HG03095 (cell line): ENCODE results near the gene POP4.
A peak's percentile ranks its signal among the peaks of the same experiment; 100 is the strongest.
"Not testable (repeated sequence)": the region's sequence is repeated elsewhere in the genome, so short reads cannot be mapped to it uniquely, and the experiment has no call there.

Source experiments
- ATAC-seq: cut with Tn5 transposase; IDR thresholded peaks from one replicate; pipeline ENCODE4 v1.9.1; 2021; ENCODE audit warnings: moderate library complexity; ENCODE audit not compliant: unreplicated experiment

POP4 gene

GRCh38 chr19:29605653-29606419 is at the start of gene POP4:
TSS of gene POP4 (plus strand) at chr19:29606283. CDS start at chr19:29606319, 36 bp downstream.
- ATAC-seq: peak; percentile 69

DNA sequence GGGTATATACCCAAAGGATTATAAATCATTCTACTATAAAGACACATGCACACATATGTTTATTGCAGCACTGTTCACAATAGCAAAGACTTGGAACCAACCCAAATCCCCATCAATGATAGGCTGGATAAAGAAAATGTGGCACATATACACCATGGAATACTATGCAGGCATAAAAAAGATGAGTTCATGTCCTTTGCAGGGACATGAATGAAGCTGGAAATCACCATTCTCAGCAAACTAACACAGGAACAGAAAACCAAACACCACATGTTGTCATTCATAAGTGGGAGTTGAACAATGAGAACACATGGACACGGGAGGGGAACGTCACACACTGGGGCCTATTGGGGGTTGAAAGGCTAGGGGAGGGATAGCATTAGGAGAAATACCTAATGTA is 47.0 kb upstream of the POP4 start:
- ATAC-seq: not testable (repeated sequence)

DNA sequence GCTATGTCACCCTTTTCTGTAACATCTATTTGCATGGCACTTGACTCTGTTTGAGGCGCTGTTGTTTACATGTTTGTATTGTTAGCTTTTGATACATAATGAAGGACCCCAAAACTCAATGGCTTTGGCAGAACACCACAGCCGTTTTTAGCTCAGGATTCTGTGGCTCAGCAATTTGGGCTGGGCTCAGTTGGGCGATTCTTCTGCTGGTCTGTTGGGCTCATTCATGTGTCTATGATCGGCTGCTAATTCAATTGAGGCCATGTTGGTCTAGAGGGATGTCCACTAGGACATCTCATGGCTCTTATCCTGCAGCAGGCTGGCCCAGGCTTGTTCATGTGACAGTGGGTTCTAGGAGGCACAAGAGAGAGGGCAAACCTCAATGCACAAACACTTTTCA is 46.3 kb upstream of the POP4 start:
- no peak for ATAC-seq

DNA sequence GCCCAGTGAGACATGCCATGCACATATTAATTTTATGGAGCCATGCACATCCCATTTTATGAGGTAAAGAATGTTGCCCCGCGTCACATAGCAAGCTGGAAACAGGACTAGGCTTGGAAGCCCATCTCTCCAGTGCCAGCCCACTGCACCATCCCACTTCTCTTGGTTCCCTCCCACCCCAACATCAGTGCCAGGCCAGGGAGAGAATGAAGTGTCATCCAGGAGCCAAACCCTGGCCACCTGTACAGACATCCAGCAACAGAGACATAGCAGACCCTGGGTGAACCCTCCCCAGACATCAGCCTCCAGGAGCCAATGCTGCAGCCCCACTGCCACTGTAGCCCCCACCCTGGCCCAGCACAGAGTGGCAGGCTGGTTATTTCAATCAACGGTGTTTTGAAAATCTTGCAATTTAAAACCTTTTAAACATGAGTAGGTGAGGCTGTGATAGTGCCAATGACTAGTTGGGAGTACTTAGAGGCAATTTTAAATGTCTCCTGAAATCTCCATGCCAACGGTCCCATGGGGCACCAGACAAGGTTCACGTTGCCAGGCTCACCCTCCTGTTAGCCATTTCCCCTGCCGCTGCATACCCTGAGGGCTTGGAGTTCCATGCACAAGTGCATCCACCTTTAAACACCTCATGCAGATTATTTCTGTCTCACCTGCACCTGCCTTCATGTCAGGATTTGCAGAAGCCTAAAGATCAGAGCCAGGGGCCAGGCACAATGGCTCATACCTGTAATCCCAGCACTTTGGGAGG is 45.6 kb upstream of the POP4 start:
- ATAC-seq: no peak

- ATAC-seq: no peak
These were observed 44.5 kb upstream of the POP4 start for GRCh38 chr19:29561601-29562000.

- no peak for ATAC-seq
These were observed 43.5 kb upstream of the POP4 start for GRCh38 chr19:29562299-29563297.

DNA sequence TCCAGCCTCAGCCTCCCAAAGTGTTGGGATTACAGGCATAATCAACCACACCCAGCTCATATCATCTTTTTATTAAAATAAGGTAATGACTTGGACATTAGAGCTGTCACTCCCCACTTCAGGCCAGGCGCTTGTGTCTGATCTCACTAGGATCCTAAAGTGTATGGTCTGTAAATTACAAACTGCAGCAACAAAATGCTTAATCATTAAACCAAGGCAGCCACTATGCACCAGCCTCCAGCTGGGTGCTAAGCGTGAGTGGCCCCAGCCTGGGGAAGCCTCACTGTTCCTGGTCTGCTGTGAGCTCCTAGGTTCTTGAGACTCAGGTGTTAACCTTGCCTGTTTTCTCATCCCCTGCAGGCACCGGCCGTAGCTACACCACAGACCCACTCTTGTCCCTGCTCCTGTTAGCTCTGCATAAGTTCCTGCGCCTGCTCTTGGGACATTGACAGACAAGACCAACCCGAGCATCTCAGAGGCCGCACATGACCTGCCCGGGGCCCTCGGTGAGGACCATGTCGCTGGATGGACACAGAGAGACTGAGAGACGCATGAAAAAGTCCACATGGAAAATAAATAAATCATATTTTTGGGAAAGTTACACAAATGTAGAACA is 42.5 kb upstream of the POP4 start:
- no peak for ATAC-seq

DNA sequence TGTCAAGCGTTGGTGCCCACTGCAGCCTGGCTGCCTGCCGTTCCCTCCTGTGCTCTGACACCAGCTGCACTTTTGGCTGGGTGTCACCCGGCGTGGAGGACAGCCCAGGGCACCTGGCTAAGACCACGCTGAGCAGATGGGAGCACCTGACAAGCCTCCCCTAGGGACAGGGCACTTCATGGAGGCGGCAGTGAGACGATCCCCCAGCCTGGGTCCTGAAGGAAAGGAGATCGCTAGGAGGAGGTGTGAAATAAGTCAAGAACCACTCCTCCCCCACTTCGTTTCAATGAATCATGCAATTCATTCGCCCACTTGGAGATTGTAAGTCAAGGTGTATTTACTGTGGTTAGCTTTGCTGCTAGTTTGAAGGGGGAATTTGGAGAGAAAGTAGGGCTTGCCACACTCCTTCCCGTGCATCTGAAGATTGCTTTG is 41.5 kb upstream of the POP4 start:
- ATAC-seq: no peak

GRCh38 chr19:29565171-29565570 is 40.9 kb upstream of the POP4 start:
- ATAC-seq: no peak

DNA sequence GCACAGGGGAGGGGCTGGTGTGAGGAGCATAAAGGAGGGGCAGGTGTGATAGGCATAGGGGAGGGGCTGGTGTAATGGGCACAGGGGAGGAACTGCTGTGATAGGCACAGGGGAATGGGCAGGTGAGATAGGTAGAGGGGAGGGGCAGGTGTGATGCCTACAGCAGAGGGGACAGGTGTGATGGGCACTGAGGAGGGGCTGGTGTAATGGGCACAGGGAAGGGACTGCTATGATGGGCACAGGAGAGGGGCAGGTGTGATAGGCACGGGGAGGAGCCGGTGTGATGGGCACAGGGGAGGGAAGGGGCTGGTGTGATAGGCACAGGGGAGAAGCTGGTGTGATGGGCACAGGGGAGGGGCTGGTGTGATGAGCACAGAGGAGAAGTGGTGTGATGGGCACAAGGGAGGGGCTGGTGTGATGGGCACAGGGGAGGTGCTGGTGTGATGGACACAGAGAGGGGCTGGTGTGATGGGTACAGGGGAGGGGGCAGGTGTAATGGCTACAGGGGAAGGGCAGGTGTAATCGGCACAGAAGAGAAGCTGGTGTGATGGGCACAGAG is 39.5 kb upstream of the POP4 start:
- ATAC-seq: no peak

- no peak for ATAC-seq
These were observed 38.6 kb upstream of the POP4 start for GRCh38 chr19:29567366-29567915.

DNA sequence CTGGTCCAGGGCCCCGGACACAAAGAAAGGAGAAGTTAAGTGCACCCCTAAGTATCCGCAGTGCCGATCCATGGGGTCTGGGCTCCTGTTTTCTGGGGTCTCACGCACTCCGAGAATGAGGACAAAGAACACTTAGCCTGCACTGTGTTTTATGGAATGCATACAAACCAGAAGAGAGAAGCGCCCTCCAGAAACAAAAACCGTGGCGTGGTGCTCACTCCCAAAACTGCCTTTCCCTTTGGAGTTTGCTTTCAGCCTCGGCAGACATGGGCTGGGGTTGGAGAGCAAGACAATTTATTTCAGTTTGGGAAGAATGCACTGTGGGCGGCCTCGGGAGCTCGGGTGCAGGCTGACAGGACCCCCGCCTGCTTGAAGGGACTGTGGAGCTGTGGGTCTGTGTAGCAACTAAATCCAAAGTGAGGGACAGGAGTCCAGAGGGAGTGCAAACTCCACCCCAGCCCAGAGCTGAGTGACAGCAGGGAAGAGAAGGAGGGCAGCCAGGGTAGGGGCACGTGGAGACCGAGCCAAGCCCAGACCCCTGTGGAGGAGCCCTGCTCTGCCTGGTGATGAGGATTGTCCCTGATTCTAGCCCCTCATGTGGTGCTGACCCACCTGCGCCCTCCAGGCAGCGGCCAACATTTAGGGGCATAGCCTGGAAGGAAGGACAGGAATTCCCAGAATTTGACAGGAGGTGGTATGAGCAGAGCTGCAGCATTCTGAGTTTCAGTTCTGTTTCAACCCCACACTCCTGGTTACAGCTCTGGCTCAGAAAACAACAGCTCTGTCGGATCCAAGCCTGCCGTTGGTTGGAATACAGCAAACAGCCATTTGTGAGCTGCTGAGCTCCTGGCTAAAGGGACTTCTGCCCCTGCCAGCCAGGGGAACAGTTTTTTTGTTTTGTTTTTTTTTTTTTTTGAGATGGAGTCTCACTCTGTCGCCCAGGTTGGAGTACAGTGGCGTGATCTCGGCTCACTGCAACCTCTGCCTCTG is 37.8 kb upstream of the POP4 start:
- no peak for ATAC-seq

DNA sequence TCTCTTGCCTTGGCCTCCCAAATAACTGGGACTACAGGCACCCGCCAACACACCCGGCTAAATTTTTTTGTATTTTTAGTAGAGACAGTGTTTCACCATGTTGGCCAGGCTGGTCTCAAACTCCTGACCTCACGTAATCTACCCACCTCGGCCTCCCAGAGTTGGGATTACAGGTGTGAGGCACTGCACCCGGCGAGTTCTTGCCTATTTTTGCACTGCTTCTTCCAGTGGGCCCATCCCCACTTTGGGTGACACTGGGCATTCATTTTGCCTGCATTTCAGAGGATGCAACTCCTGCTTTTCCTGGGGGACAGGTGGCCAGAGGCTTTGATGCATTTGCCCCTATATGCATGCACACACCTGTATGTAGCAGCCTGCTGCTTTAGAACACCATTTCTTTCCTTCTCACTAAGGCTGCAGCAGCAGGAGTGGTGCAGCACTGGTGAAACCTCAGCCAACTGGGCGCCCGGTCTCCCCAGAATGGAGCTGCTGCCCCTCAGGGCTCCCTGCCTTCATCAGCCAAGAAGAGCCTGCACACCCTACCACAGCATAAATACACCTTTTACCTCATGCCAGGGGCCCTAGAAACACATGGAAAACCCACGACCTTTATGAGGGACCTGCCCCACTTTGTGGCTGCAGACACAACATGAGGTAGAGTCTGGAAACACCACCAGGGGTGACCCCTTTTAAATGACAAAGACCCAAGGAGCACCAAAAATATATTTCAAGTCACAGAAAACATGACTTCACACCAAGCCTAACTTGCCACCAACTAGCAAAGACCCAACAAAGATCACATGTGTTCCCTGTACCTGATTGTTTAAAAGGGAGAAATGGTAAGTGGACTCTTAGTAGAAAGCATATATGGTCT is 36.8 kb upstream of the POP4 start:
- ATAC-seq: no peak

GRCh38 chr19:29571181-29571580 is 34.9 kb upstream of the POP4 start:
- ATAC-seq: no peak

DNA sequence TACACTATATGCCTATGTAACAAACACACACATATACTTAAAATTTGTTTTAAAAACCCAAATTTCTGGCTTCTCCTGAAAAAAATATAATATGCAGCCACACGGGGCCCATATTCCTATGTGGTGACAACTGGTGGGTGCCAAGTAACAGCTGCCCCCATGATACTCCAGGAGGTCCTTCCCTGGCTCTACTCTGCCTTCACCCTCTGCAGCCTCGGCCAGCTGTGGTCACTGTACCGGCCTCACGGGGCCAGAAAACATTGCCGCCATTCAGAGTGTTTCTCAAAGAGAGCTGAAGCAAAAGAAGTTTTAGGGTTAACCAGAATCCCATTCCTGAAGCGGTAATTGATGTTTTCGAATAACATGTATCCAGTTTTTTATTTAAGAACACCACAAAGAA is 32.6 kb upstream of the POP4 start:
- ATAC-seq: no peak

GRCh38 chr19:29574510-29574909 is 31.6 kb upstream of the POP4 start:
- ATAC-seq: no peak

- ATAC-seq: no peak
These were observed 30.0 kb upstream of the POP4 start for GRCh38 chr19:29576046-29576606.
